Ascending aorta (tissue), 2 donors: ENCODE data around the gene TGOLN2. TPM values are rescaled to one million over a fixed set of nuclear protein-coding genes. Genes with fewer than 3 reads are reported as not detected.
"Not testable (repeated sequence)": the region's sequence is repeated elsewhere in the genome, so short reads cannot be mapped to it uniquely, and the experiment has no call there.

ENCODE experiments used
- DNase-seq, 2 donors: peaks; one replicate each; pipeline ENCODE4 v3.0.0-alpha.2; 2019; ENCODE audit warnings: low spot score in 2 of 2
- H3K27ac ChIP-seq, 2 donors: fragments of 200-600 bp; sonication (generic); one replicate each; pipeline ENCODE4 v1.5.1; 2016 to 2017; ENCODE audit warnings: mild to moderate bottlenecking in 1 of 2
- H3K27me3 ChIP-seq: fragments of 200-600 bp; sonication (generic); one replicate; pipeline ENCODE4 v1.5.1; 2017
- H3K36me3 ChIP-seq, 2 donors: fragments of 200-600 bp; sonication (generic); one replicate each; pipeline ENCODE4 v1.5.1; 2016
- H3K4me1 ChIP-seq, 2 donors: fragments of 200-600 bp; sonication (generic); one replicate each; pipeline ENCODE4 v1.5.1; 2016 to 2017; ENCODE audit warnings: mild to moderate bottlenecking in 1 of 2
- H3K4me3 ChIP-seq, 2 donors: fragments of 200-600 bp; sonication (generic); one replicate each; pipeline ENCODE4 v1.5.1; 2016 to 2017; ENCODE audit warnings: mild to moderate bottlenecking in 1 of 2
- H3K9me3 ChIP-seq, 2 donors: fragments of 200-600 bp; sonication (generic); one replicate each; pipeline ENCODE4 v1.5.1; 2016
- intact Hi-C: fragments of 100-400 bp; cut with DNase I; formaldehyde crosslinking; loops from one replicate; pipeline ENCODE4 v1.15.1; 2023
- total RNA-seq: library from RNA; depleted of rRNA; stranded (reverse); fragments of >200 nt; gene quantifications from one replicate; pipeline ENCODE4 v1.1.0, GENCODE V29; 2016
- TF ChIP-seq, protein P1 (sequence below), 3 experiments: fragments of 200-600 bp in 2 of 3; fragments of 450-650 bp in 1 of 3; sonication (generic) in 2 of 3; IDR thresholded peaks; one replicate each; pipeline ENCODE4 v1.5.1; 2016 to 2019; ENCODE audit warnings: antibody characterized with exemption in 3 of 3, mild to moderate bottlenecking in 1 of 3, moderate library complexity in 1 of 3

Gene TGOLN2
- total RNA-seq, 1 donor from 2014 or later: 111 TPM

DNA sequence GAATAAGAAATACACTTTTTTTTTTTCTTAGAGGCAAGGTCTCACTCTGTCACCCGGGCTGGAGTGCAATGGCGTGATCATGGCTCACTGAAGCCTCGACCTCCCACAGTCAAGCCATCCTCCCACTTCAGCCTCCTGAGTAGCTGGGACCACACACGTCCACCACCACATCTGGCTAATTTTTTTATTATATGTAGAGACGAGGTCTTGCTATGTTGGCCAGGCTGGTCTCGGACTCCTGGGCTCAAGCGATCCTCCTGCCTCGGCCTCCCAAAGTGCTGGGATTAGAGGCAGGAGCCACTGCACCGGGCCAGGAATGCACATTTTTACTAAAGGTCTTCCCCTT, 2.4 kb downstream of the TGOLN2 start:
- Histone ChIP-seq H3K36me3 (peaks cover 36 to 47% of the 10 kb centered on the region in 2 donors), H3K9me3 (no peaks in the 10 kb centered on the region), H3K27ac (no peak overlapping the region), H3K4me3 (peak overlapping the region; percentile 79 to 83), H3K27me3 (no peaks in the 10 kb centered on the region), H3K4me1 (peaks cover 12 to 48% of the 10 kb centered on the region in 2 donors)
- no peak for DNase-seq
- intact Hi-C loops: no loop called here
- TF ChIP-seq, protein P1, sequence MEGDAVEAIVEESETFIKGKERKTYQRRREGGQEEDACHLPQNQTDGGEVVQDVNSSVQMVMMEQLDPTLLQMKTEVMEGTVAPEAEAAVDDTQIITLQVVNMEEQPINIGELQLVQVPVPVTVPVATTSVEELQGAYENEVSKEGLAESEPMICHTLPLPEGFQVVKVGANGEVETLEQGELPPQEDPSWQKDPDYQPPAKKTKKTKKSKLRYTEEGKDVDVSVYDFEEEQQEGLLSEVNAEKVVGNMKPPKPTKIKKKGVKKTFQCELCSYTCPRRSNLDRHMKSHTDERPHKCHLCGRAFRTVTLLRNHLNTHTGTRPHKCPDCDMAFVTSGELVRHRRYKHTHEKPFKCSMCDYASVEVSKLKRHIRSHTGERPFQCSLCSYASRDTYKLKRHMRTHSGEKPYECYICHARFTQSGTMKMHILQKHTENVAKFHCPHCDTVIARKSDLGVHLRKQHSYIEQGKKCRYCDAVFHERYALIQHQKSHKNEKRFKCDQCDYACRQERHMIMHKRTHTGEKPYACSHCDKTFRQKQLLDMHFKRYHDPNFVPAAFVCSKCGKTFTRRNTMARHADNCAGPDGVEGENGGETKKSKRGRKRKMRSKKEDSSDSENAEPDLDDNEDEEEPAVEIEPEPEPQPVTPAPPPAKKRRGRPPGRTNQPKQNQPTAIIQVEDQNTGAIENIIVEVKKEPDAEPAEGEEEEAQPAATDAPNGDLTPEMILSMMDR (IDR thresholded peaks at IDR 0.05): no peak

DNA sequence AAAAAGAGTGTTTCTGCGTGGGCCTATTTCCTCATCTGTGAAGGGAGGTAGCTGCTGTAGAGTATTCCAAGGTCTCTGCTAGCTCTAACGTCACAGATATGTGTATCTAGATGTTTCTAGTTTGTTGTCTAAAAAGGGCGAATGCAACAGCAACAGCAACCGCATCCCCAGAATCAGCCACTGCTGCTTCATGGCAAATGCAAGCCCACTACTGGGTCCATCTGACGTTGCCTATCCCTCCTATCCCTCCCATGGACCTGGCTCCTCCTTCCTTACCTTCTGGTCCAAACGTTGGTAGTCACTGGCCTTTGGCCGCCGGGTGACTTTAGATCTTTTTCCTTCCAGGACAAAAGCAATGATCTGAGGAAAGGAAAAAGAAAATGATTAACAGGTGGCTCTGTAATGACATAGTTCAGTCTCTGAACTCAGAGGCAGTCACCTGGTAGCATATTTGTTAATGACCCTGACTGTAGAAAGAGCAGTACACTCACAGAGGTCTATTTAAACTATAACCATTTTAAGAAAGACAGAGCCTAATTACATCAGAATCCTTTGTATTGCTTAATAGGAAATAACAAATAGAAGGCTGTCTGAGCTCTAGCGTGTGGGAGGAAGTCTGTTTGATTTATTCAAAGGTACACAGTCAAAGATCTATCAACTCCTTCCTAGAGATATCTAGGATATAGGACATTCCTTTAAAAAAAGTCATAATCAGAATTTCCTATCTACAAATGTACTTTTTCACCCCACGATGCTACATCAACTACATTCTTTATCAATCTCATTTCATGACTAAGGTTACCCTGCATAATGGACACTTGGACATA, 2.9 kb downstream of the TGOLN2 start:
- Histone ChIP-seq H3K36me3 (peaks cover 36 to 53% of the 10 kb centered on the region in 2 donors), H3K27ac (no peak overlapping the region), H3K4me3 (peak overlapping the region; percentile 79 to 83), H3K9me3 (no peaks in the 10 kb centered on the region), H3K4me1 (peaks cover 12 to 52% of the 10 kb centered on the region in 2 donors), H3K27me3 (no peaks in the 10 kb centered on the region)
- intact Hi-C loops: no loop called here
- TF ChIP-seq, protein P1 (IDR thresholded peaks at IDR 0.05): no peak
- DNase-seq: no peak

DNA sequence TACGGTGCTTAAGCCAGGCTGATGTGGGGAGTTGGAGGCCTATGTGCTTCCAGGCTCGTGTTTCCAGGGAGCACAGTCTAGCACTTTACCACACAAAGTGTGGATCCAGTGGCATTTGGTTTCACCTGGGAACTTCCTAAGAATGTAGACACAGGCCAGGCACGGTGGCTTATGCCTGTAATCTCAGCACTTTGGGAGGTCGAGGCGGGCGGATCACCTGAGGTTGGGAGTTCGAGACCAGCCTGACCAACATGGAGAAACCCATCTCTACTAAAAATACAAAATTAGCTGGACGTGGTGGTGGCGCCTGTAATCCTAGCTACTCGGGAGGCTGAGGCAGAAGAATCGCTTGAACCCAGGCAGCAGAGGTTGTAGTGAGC, 3.8 kb downstream of the TGOLN2 start:
- peaks cover 36 to 59% of the 10 kb centered on the region in 2 donors for H3K36me3 ChIP-seq
- H3K9me3 ChIP-seq, DNase-seq, intact Hi-C loops, H3K27ac ChIP-seq, H3K27me3 ChIP-seq, H3K4me3 ChIP-seq: not testable (repeated sequence)
- peaks cover 12 to 52% of the 10 kb centered on the region in 2 donors for H3K4me1 ChIP-seq

GRCh38 chr2:85323351-85323987, 4.3 kb downstream of the TGOLN2 start:
- intact Hi-C loops: no loop called here
- DNase-seq: no peak
- Histone ChIP-seq H3K27ac (no peak overlapping the region), H3K27me3 (no peaks in the 10 kb centered on the region), H3K4me3 (no peak overlapping the region), H3K36me3 (peaks cover 36 to 61% of the 10 kb centered on the region in 2 donors), H3K4me1 (peaks cover 12 to 52% of the 10 kb centered on the region in 2 donors), H3K9me3 (no peaks in the 10 kb centered on the region)
- TF ChIP-seq, protein P1 (IDR thresholded peaks at IDR 0.05): no peak

DNA sequence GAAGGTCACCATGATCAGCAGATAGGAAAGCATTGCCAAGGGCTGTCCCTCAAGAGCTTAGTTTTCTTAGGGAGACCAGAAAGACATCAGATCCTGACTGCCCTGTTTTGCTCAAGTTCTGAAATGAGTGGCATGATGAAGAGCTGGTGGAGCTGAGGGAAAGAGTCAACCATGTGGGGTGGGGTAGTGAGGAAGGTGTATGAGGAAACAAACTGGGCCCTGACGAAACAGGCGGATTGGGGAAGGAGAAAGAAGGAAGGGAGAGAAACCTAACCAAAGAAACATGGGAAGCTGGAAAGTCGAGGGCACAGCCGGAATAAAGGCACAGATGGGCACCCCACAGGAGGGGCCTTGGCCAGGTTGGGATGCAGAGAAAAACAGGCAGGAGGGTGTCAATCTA, 8.0 kb downstream of the TGOLN2 start:
- intact Hi-C loops: no loop called here
- Histone ChIP-seq H3K4me3 (no peak overlapping the region), H3K4me1 (peaks cover 3 to 36% of the 10 kb centered on the region in 2 donors), H3K9me3 (no peaks in the 10 kb centered on the region), H3K27me3 (no peaks in the 10 kb centered on the region), H3K27ac (no peak overlapping the region), H3K36me3 (peaks cover 45 to 83% of the 10 kb centered on the region in 2 donors)
- no peak for DNase-seq
- TF ChIP-seq, protein P1 (IDR thresholded peaks at IDR 0.05): no peak
